HL-60 (cell line): Measurements from ENCODE around the gene GDF15.

Experiments
- DNase-seq, 2 experiments: peaks; one replicate each; pipeline ENCODE4 v3.0.0-alpha.2; 2010 to 2020; ENCODE audit warnings: low read depth in 1 of 2, low spot score in 1 of 2
- H3K27ac ChIP-seq: fragments of 250-450 bp; sonication (Bioruptor Pico); replicated peaks from 2 replicates; pipeline ENCODE4 v1.5.1; 2020; ENCODE audit warnings: mild to moderate bottlenecking, moderate library complexity
- H3K27me3 ChIP-seq: fragments of 250-450 bp; sonication (Bioruptor Pico); 2 replicates; pipeline ENCODE4 v1.5.1; 2021; ENCODE audit warnings: mild to moderate bottlenecking, moderate library complexity; ENCODE audit not compliant: insufficient read depth, poor library complexity, severe bottlenecking
- H3K4me3 ChIP-seq: replicated peaks from 2 replicates; pipeline ENCODE4 v1.5.1; 2011; ENCODE audit warnings: mild to moderate bottlenecking, control low read depth, low read length; ENCODE audit not compliant: insufficient read depth
- GABPA ChIP-seq: IDR thresholded peaks from 2 replicates; pipeline ENCODE4 v1.6.1; 2012; ENCODE audit warnings: low read depth
- POLR2AphosphoS5 ChIP-seq: IDR thresholded peaks from 2 replicates; pipeline ENCODE4 v1.6.1; 2012; ENCODE audit warnings: low read depth
- SPI1 ChIP-seq: IDR thresholded peaks from 2 replicates; pipeline ENCODE4 v1.6.1; 2012; ENCODE audit warnings: low read depth, mild to moderate bottlenecking, borderline replicate concordance
- TF ChIP-seq, protein P1 (sequence below): IDR thresholded peaks from one replicate; pipeline ENCODE4 v1.5.1; 2011; ENCODE audit warnings: low read length, control low read depth, inconsistent platforms; ENCODE audit not compliant: insufficient read depth
- TF ChIP-seq, protein P2 (sequence below): IDR thresholded peaks from 2 replicates; pipeline ENCODE4 v1.6.1; 2012; ENCODE audit warnings: low read depth; ENCODE audit not compliant: insufficient replicate concordance

GDF15 gene

DNA sequence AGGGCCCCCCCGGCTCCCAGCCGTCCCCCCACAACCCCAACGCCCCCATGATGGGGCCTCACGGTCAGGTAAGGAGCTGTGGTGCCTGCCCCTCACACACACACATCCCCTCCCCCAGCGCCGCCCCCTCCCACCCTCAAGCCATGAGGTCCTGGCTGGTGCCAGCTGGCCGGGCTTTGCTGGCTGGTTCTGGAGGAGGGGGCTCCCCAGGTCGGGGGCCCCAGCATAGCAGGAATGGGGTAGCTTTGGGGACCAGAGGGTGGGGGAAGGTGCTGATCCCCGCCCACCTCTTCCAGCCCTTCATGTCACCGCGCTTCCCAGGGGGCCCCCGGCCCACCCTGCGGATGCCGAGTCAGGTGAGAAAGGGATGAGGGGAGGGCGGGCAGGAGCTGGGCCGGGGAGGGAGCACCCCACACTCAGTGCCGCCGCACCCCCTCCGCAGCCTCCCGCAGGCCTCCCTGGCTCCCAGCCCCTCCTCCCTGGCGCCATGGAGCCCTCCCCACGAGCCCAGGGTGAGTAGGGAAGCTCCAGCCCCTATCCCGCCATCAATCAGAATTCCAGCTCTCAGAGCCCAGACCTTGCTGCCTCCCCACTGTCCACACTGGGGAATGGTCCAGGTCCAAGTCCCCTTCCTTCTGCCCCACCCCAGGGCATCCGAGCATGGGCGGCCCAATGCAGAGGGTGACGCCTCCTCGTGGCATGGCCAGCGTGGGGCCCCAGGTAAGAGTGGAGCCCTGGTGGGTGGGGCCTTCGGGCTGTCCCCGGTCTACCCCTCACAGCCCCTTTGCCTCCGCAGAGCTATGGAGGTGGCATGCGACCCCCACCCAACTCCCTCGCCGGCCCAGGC is 45.6 kb downstream of the GDF15 start:
- no peak overlapping the region for H3K27ac ChIP-seq

DNA sequence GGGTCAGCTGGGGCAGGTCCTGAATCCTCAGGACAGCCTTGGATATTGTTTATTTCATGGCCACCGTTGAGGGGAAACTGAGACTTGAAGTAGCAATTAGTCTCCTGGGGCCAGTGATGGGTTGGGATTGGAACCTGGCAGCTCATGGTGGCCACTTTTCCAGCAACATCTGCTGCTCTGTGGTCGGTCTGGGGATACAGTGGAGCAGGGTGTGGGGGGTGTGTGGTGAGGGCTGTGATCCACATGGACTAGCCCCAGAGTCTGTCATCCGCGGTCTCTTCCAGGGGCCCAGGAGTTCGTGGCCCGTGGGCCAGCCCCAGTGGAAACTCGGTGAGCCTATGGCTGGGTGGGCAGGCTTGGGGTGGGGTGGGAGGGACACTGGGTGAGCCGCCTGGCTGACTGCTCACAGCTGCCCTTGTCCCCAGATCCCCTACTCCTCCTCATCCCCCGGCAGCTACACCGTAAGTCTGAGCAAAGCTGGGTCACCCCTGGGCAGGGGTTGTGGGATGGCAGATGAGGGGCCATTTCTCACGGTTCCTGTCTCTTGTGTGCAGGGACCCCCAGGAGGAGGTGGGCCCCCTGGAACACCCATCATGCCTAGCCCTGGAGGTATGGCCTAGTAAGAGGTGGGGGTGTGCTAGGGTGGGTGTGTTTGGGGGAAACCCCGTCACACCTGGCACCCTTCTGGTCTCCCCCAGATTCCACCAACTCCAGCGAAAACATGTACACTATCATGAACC is 46.5 kb downstream of the GDF15 start:
- Histone ChIP-seq H3K27ac (no peak overlapping the region), H3K4me3 (no peak overlapping the region), H3K27me3 (no peaks in the 10 kb centered on the region)
- TF ChIP-seq POLR2AphosphoS5 (no peak), GABPA (no peak), SPI1 (no peak)
- TF ChIP-seq, protein P1, sequence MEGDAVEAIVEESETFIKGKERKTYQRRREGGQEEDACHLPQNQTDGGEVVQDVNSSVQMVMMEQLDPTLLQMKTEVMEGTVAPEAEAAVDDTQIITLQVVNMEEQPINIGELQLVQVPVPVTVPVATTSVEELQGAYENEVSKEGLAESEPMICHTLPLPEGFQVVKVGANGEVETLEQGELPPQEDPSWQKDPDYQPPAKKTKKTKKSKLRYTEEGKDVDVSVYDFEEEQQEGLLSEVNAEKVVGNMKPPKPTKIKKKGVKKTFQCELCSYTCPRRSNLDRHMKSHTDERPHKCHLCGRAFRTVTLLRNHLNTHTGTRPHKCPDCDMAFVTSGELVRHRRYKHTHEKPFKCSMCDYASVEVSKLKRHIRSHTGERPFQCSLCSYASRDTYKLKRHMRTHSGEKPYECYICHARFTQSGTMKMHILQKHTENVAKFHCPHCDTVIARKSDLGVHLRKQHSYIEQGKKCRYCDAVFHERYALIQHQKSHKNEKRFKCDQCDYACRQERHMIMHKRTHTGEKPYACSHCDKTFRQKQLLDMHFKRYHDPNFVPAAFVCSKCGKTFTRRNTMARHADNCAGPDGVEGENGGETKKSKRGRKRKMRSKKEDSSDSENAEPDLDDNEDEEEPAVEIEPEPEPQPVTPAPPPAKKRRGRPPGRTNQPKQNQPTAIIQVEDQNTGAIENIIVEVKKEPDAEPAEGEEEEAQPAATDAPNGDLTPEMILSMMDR = no peak
- TF ChIP-seq, protein P2, sequence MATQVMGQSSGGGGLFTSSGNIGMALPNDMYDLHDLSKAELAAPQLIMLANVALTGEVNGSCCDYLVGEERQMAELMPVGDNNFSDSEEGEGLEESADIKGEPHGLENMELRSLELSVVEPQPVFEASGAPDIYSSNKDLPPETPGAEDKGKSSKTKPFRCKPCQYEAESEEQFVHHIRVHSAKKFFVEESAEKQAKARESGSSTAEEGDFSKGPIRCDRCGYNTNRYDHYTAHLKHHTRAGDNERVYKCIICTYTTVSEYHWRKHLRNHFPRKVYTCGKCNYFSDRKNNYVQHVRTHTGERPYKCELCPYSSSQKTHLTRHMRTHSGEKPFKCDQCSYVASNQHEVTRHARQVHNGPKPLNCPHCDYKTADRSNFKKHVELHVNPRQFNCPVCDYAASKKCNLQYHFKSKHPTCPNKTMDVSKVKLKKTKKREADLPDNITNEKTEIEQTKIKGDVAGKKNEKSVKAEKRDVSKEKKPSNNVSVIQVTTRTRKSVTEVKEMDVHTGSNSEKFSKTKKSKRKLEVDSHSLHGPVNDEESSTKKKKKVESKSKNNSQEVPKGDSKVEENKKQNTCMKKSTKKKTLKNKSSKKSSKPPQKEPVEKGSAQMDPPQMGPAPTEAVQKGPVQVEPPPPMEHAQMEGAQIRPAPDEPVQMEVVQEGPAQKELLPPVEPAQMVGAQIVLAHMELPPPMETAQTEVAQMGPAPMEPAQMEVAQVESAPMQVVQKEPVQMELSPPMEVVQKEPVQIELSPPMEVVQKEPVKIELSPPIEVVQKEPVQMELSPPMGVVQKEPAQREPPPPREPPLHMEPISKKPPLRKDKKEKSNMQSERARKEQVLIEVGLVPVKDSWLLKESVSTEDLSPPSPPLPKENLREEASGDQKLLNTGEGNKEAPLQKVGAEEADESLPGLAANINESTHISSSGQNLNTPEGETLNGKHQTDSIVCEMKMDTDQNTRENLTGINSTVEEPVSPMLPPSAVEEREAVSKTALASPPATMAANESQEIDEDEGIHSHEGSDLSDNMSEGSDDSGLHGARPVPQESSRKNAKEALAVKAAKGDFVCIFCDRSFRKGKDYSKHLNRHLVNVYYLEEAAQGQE = no peak
- DNase-seq = no peak

More for the DNA sequence above, 45.6 kb downstream of the GDF15 start:
- H3K27me3 ChIP-seq = no peaks in the 10 kb centered on the region
- H3K4me3 ChIP-seq = no peak overlapping the region
- no peak for DNase-seq
- no peak for TF ChIP-seq POLR2AphosphoS5
- no peak for TF ChIP-seq GABPA
- TF ChIP-seq, protein P2 = no peak
- no peak for TF ChIP-seq SPI1
- TF ChIP-seq, protein P1 = no peak

DNA sequence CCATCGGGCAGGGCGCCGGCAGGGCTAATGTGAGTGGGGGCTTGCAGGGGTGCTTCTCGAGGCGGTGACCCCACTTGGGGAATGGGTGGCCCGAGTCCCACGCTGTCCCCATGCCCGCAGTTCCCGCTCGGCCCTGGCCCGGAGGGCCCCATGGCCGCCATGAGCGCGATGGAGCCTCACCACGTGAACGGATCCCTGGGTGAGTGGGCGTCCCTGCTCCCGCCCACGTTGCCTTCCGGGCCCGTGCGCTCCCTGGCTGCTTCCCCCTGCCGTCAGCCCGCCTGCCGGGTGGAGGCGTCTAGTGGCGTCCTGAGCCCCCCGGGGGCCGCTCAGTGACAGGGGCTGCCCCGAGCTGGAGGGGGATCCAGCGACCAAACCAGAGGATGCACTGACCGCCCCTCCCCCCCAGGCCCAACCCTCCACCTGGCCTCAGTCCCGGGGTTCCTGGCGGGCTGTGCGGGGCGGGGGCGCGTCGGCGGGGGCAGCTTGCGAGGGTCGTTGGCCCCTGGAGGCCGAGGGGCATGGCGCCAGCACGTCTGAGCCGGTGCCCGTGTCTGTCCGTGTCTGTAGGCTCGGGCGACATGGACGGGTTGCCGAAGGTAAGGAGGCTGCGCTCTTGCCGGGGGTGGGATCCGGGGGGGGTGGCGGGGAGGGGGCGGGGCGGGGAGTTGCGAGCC is 47.2 kb downstream of the GDF15 start:
- TF ChIP-seq POLR2AphosphoS5 = no peak
- TF ChIP-seq, protein P2 = no peak
- TF ChIP-seq SPI1 = no peak
- TF ChIP-seq, protein P1 = no peak
- TF ChIP-seq GABPA = no peak
- no peak for DNase-seq
- Histone ChIP-seq H3K27ac (no peak overlapping the region), H3K4me3 (no peak overlapping the region), H3K27me3 (peaks cover 4% of the 10 kb centered on the region)
